B cell (primary cell): Measurements from ENCODE around the gene NHSL1.

Experiments used
- EZH2 ChIP-seq: IDR thresholded peaks from 2 replicates; pipeline ENCODE4 v1.6.1; 2012; ENCODE audit warnings: borderline replicate concordance, low read depth, mild to moderate bottlenecking, moderate library complexity, low read length; ENCODE audit not compliant: insufficient read depth, poor library complexity, severe bottlenecking
- TF ChIP-seq, protein P1 (sequence below): fragments of 200-600 bp; IDR thresholded peaks from one replicate; pipeline ENCODE4 v1.8.0; 2022; ENCODE audit warnings: antibody characterized with exemption, mild to moderate bottlenecking

DNA sequence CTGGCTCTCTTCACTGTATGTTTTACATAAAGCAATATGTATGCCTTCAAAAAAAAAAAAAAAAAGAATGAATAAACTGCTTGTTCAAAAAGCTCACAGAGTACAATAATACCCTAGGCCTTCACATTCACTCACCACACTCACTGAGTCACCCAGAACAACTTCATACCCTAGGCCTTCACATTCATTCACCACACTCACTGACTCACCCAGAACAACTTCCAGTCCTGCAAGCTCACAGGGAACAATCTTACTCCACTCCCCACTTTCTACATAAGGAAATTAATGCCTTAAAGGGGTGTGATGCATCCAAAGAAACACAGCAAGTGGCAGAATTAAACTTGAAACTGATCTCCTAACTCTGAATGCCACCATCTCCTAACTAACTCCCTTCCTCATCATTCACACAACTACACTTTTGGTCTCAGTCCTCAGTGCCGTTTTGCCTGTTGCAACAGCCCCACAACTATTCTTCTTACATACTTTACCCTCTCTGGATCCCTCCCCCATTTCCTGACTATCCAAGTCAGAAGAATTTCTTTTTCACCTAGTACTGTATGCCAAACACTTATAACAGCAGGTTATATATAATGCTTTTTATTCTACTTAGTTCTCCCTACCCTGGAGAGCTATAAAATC is 34.2 kb downstream of the NHSL1 start:
- TF ChIP-seq, protein P1, sequence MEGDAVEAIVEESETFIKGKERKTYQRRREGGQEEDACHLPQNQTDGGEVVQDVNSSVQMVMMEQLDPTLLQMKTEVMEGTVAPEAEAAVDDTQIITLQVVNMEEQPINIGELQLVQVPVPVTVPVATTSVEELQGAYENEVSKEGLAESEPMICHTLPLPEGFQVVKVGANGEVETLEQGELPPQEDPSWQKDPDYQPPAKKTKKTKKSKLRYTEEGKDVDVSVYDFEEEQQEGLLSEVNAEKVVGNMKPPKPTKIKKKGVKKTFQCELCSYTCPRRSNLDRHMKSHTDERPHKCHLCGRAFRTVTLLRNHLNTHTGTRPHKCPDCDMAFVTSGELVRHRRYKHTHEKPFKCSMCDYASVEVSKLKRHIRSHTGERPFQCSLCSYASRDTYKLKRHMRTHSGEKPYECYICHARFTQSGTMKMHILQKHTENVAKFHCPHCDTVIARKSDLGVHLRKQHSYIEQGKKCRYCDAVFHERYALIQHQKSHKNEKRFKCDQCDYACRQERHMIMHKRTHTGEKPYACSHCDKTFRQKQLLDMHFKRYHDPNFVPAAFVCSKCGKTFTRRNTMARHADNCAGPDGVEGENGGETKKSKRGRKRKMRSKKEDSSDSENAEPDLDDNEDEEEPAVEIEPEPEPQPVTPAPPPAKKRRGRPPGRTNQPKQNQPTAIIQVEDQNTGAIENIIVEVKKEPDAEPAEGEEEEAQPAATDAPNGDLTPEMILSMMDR, result no peak
- no peak for TF ChIP-seq EZH2
